ENCODE results near the gene CTSW. TPM values are rescaled to one million over a fixed set of nuclear protein-coding genes. Genes with fewer than 3 reads are reported as not detected.

The CTSW gene
- polyA plus RNA-seq, 1 donor from 2014 or later = not detected

GRCh38 chr11:65843811-65844210 lies 35.8 kb upstream of the CTSW start:
- TF ChIP-seq CTCF (IDR thresholded peaks at IDR 0.05; ENCODE audit: poor library complexity, severe bottlenecking) = no peak
- no peak overlapping the region for H2AFZ ChIP-seq (ENCODE audit: low read depth, low read length)
- no peaks in the 10 kb centered on the region for H3K9me3 ChIP-seq (ENCODE audit: low read length)
- no peaks in the 10 kb centered on the region for H3K27me3 ChIP-seq (ENCODE audit: insufficient read depth, low read depth, low read length)
- H3K9me2 ChIP-seq (ENCODE audit: insufficient read depth, low read length) = no peaks in the 10 kb centered on the region
- no peak overlapping the region for H3K4me2 ChIP-seq (ENCODE audit: low read length)
- H3K36me3 ChIP-seq (ENCODE audit: insufficient read depth, low read length) = no peaks in the 10 kb centered on the region
- no peak overlapping the region for H3K27ac ChIP-seq (ENCODE audit: low read length)
- H3K79me2 ChIP-seq (replicated peaks; ENCODE audit: insufficient read depth, low read length) = no peaks in the 10 kb centered on the region
- H3K9ac ChIP-seq (ENCODE audit: low read length) = no peak overlapping the region
- no peak overlapping the region for H3K4me3 ChIP-seq (ENCODE audit: low read length)
- no peaks in the 10 kb centered on the region for H3F3A ChIP-seq (ENCODE audit: insufficient read depth, low read length, poor library complexity, severe bottlenecking)
- no peaks in the 10 kb centered on the region for H4K20me1 ChIP-seq (ENCODE audit: insufficient read depth)

GRCh38 chr11:65844231-65844872 lies 35.3 kb upstream of the CTSW start:
- Histone ChIP-seq H3K9me2 (ENCODE audit: insufficient read depth, low read length) (no peaks in the 10 kb centered on the region), H3K79me2 (replicated peaks; ENCODE audit: insufficient read depth, low read length) (no peaks in the 10 kb centered on the region), H3K4me3 (ENCODE audit: low read length) (no peak overlapping the region), H3K9ac (ENCODE audit: low read length) (no peak overlapping the region), H3F3A (ENCODE audit: insufficient read depth, low read length, poor library complexity, severe bottlenecking) (no peaks in the 10 kb centered on the region), H4K20me1 (ENCODE audit: insufficient read depth) (no peaks in the 10 kb centered on the region), H3K4me2 (ENCODE audit: low read length) (no peak overlapping the region), H2AFZ (ENCODE audit: low read depth, low read length) (no peak overlapping the region), H3K27me3 (ENCODE audit: insufficient read depth, low read depth, low read length) (no peaks in the 10 kb centered on the region), H3K9me3 (ENCODE audit: low read length) (no peaks in the 10 kb centered on the region), H3K36me3 (ENCODE audit: insufficient read depth, low read length) (no peaks in the 10 kb centered on the region), H3K27ac (ENCODE audit: low read length) (no peak overlapping the region)
- TF ChIP-seq MXI1 (conservative IDR thresholded peaks at IDR 0.05; ENCODE audit: poor library complexity, severe bottlenecking) = no peak
- TF ChIP-seq REST (IDR thresholded peaks at IDR 0.05; ENCODE audit: borderline replicate concordance) = no peak
- no peak for TF ChIP-seq EZH2 (IDR thresholded peaks at IDR 0.05; ENCODE audit: borderline replicate concordance, insufficient read depth, low read length, poor library complexity, severe bottlenecking)
- no peak for TF ChIP-seq POLR2AphosphoS5 (IDR thresholded peaks at IDR 0.05)
- no peak for TF ChIP-seq EP300 (conservative IDR thresholded peaks at IDR 0.05; ENCODE audit: poor library complexity, severe bottlenecking)
- no peak for TF ChIP-seq TAF1 (IDR thresholded peaks at IDR 0.05; ENCODE audit: low read depth)
- TF ChIP-seq CTCF (IDR thresholded peaks at IDR 0.05; ENCODE audit: poor library complexity, severe bottlenecking) = no peak
- no peak for TF ChIP-seq SMC3 (conservative IDR thresholded peaks at IDR 0.05; ENCODE audit: poor library complexity)
- no peak for TF ChIP-seq RAD21 (conservative IDR thresholded peaks at IDR 0.05)

Measured in neural cell (in vitro differentiated cells).